H1 (cell line): Measurements from ENCODE around the gene NEBL. TPM values are rescaled to one million over a fixed set of nuclear protein-coding genes. Genes with fewer than 3 reads are reported as not detected.

Experiments used
- CTCF ChIA-PET: fragments of 300-600 bp; sonication (Branson Sonifier 250); formaldehyde crosslinking; loops from one replicate; lab custom pipeline; 2021; ENCODE audit not compliant: partially characterized antibody; lab: Charles Lee
- POLR2A ChIA-PET: fragments of 300-600 bp; sonication (Branson Sonifier 250); formaldehyde crosslinking; loops from one replicate; lab custom pipeline; 2021; ENCODE audit warnings: inconsistent platforms; ENCODE audit not compliant: partially characterized antibody; lab: Charles Lee
- DNase-seq, 2 experiments: peaks; one replicate each; pipeline versions ENCODE4 v3.0.0 to v3.0.0-alpha.2; 2010 to 2022; ENCODE audit warnings: low spot score in 2 of 2, low read depth in 1 of 2, mixed read lengths in 1 of 2
- FAIRE-seq: peaks from 2 replicates; lab custom pipeline; 2011; peaks lifted over from hg19 to GRCh38; lab: Jason Lieb, UNC
- H2AFZ ChIP-seq: 2 replicates; pipeline ENCODE4 v1.8.1; 2012; ENCODE audit warnings: low read length, inconsistent platforms
- H2AK5ac ChIP-seq: 2 replicates; pipeline ENCODE4 v1.6.1; 2013; ENCODE audit warnings: low read depth, low read length
- H2BK120ac ChIP-seq: replicated peaks from 2 replicates; pipeline ENCODE3; 2013; ENCODE audit warnings: low read depth, low read length, inconsistent platforms
- H2BK12ac ChIP-seq: 2 replicates; pipeline ENCODE4 v1.6.1; 2013; ENCODE audit warnings: low read depth, low read length
- H2BK15ac ChIP-seq: 2 replicates; pipeline ENCODE4 v1.6.1; 2013; ENCODE audit warnings: low read length
- H2BK20ac ChIP-seq: 2 replicates; pipeline ENCODE4 v1.6.1; 2013; ENCODE audit warnings: low read length
- H2BK5ac ChIP-seq: 2 replicates; pipeline ENCODE4 v1.6.1; 2013; ENCODE audit warnings: low read depth, low read length
- H3K14ac ChIP-seq: 2 replicates; pipeline ENCODE4 v1.6.1; 2013; ENCODE audit warnings: inconsistent platforms; ENCODE audit not compliant: insufficient read length
- H3K18ac ChIP-seq: 2 replicates; pipeline ENCODE4 v1.6.1; 2013; ENCODE audit warnings: low read length; ENCODE audit errors: extremely low read depth
- H3K23ac ChIP-seq: 2 replicates; pipeline ENCODE4 v1.6.1; 2013; ENCODE audit warnings: inconsistent platforms; ENCODE audit not compliant: insufficient read length
- H3K23me2 ChIP-seq: 2 replicates; pipeline ENCODE4 v1.6.1; 2013; ENCODE audit warnings: low read depth, low read length
- H3K27ac ChIP-seq: 2 replicates; pipeline ENCODE4 v1.6.1; 2011; ENCODE audit warnings: low read depth, low read length, inconsistent platforms
- H3K27me3 ChIP-seq, 4 experiments: replicated peaks in 1 of 4; 1 replicate in 1 of 4; 2 replicates in 3 of 4; pipeline versions ENCODE4 v1.6.1 to v1.8.1; 2011 to 2013; ENCODE audit warnings: low read length in 3 of 4, mild to moderate bottlenecking in 3 of 4, inconsistent platforms in 2 of 4, mixed read lengths in 2 of 4, moderate library complexity in 1 of 4; ENCODE audit not compliant: control insufficient read depth in 3 of 4, insufficient read depth in 3 of 4; ENCODE audit errors: extremely low read depth in 1 of 4
- H3K36me3 ChIP-seq, 4 experiments: 2 replicates each; pipeline versions ENCODE4 v1.6.1 to v1.8.1; 2011 to 2013; ENCODE audit warnings: mild to moderate bottlenecking in 4 of 4, low read length in 3 of 4, moderate library complexity in 2 of 4, control low read depth in 1 of 4, inconsistent platforms in 1 of 4; ENCODE audit not compliant: insufficient read depth in 4 of 4, control insufficient read depth in 2 of 4
- H3K4ac ChIP-seq: replicated peaks from 2 replicates; pipeline ENCODE3; 2013; ENCODE audit warnings: low read length, low read depth, mixed read lengths, inconsistent platforms; ENCODE audit not compliant: insufficient read length
- H3K4me1 ChIP-seq, 4 experiments: replicated peaks in 1 of 4; 1 replicate in 1 of 4; 2 replicates in 3 of 4; pipeline versions ENCODE4 v1.6.1 to v1.8.1; 2011 to 2013; ENCODE audit warnings: low read length in 3 of 4, inconsistent platforms in 2 of 4, mixed read lengths in 1 of 4; ENCODE audit not compliant: insufficient read depth in 4 of 4, control insufficient read depth in 3 of 4
- H3K4me2 ChIP-seq, 2 experiments: 2 replicates each; pipeline versions ENCODE4 v1.6.1 to v1.8.1; 2011 to 2013; ENCODE audit warnings: low read depth in 2 of 2, low read length in 2 of 2, control low read depth in 1 of 2, inconsistent platforms in 1 of 2, mild to moderate bottlenecking in 1 of 2; ENCODE audit not compliant: insufficient read depth in 1 of 2
- H3K4me3 ChIP-seq, 4 experiments: fragments of 200-600, 300-600 bp in 1 of 4; sonication (generic), shearing (Covaris generic), sonication (Bioruptor Twin) in 1 of 4; 2 replicates each; pipeline versions ENCODE4 v1.5.1 to v1.8.1; 2011 to 2016; ENCODE audit warnings: low read length in 4 of 4, low read depth in 3 of 4, control low read depth in 2 of 4, inconsistent platforms in 2 of 4, mild to moderate bottlenecking in 2 of 4, mixed read lengths in 1 of 4, moderate library complexity in 1 of 4; ENCODE audit not compliant: insufficient read depth in 2 of 4; ENCODE audit errors: extremely low read depth in 1 of 4
- H3K56ac ChIP-seq: replicated peaks from 2 replicates; pipeline ENCODE3; 2013; ENCODE audit warnings: low read depth, mild to moderate bottlenecking, mixed read lengths, low read length, inconsistent platforms; ENCODE audit not compliant: insufficient read length
- H3K79me1 ChIP-seq: 2 replicates; pipeline ENCODE4 v1.6.1; 2013; ENCODE audit warnings: low read depth, low read length, control low read depth
- H3K79me2 ChIP-seq, 2 experiments: 2 replicates each; pipeline versions ENCODE4 v1.6.1 to v1.8.1; 2012 to 2013; ENCODE audit warnings: low read length in 2 of 2, mild to moderate bottlenecking in 2 of 2, inconsistent platforms in 1 of 2; ENCODE audit not compliant: insufficient read depth in 2 of 2, control insufficient read depth in 1 of 2
- H3K9ac ChIP-seq, 4 experiments: replicated peaks in 1 of 4; 1 replicate in 1 of 4; 2 replicates in 3 of 4; pipeline versions ENCODE4 v1.6.1 to v1.8.1; 2011 to 2013; ENCODE audit warnings: low read depth in 3 of 4, low read length in 3 of 4, control low read depth in 2 of 4, mild to moderate bottlenecking in 2 of 4, moderate library complexity in 2 of 4, inconsistent platforms in 1 of 4; ENCODE audit errors: extremely low read depth in 1 of 4
- H3K9me3 ChIP-seq, 2 experiments: 2 replicates each; pipeline versions ENCODE4 v1.6.1 to v1.8.1; 2012 to 2013; ENCODE audit warnings: mild to moderate bottlenecking in 2 of 2, moderate library complexity in 2 of 2, control low read depth in 1 of 2, inconsistent platforms in 1 of 2, low read depth in 1 of 2, low read length in 1 of 2, mixed read lengths in 1 of 2; ENCODE audit not compliant: insufficient read depth in 2 of 2
- H4K20me1 ChIP-seq, 2 experiments: replicated peaks in 1 of 2; 2 replicates each; pipeline versions ENCODE3 to v1.8.1; 2011 to 2013; ENCODE audit warnings: inconsistent platforms in 2 of 2, low read length in 2 of 2, mild to moderate bottlenecking in 1 of 2; ENCODE audit not compliant: insufficient read depth in 2 of 2, control insufficient read depth in 1 of 2
- H4K5ac ChIP-seq: 2 replicates; pipeline ENCODE4 v1.6.1; 2013; ENCODE audit warnings: low read length, low read depth, mixed read lengths, inconsistent platforms; ENCODE audit not compliant: insufficient read length
- H4K8ac ChIP-seq: 2 replicates; pipeline ENCODE4 v1.8.0; 2013; ENCODE audit warnings: mild to moderate bottlenecking, moderate library complexity, low read length, inconsistent platforms; ENCODE audit not compliant: insufficient read depth; ENCODE audit errors: extremely low read depth
- H4K91ac ChIP-seq: replicated peaks from 2 replicates; pipeline ENCODE3; 2013; ENCODE audit warnings: low read length, mixed read lengths, inconsistent platforms; ENCODE audit not compliant: insufficient read length
- BRCA1 ChIP-seq: IDR thresholded peaks from 2 replicates; pipeline ENCODE4 v1.6.1; 2012; ENCODE audit warnings: low read depth, low read length, improper control_type of control experiment
- EP300 ChIP-seq, 2 experiments: IDR thresholded peaks; 1 replicate in 1 of 2; 2 replicates in 1 of 2; pipeline ENCODE4 v1.6.1; 2011 to 2012; ENCODE audit warnings: low read depth in 2 of 2, low read length in 2 of 2, mild to moderate bottlenecking in 2 of 2, borderline replicate concordance in 1 of 2, inconsistent platforms in 1 of 2, moderate library complexity in 1 of 2
- FOSL1 ChIP-seq: IDR thresholded peaks from 2 replicates; pipeline ENCODE4 v1.6.1; 2011; ENCODE audit warnings: mild to moderate bottlenecking, low read depth, low read length, moderate library complexity; ENCODE audit not compliant: insufficient read depth
- GABPA ChIP-seq: IDR thresholded peaks from 2 replicates; pipeline ENCODE4 v1.6.1; 2011; ENCODE audit warnings: mild to moderate bottlenecking, low read length, moderate library complexity, borderline replicate concordance; ENCODE audit not compliant: insufficient read depth
- GTF2F1 ChIP-seq: IDR thresholded peaks from 2 replicates; pipeline ENCODE4 v1.6.1; 2012; ENCODE audit warnings: low read depth, low read length, improper control_type of control experiment, borderline replicate concordance
- NANOG ChIP-seq: IDR thresholded peaks from 2 replicates; pipeline ENCODE4 v1.6.1; 2011; ENCODE audit warnings: low read length, low read depth, mild to moderate bottlenecking, inconsistent platforms; ENCODE audit not compliant: insufficient read depth, poor library complexity, severe bottlenecking
- RAD21 ChIP-seq, 2 experiments: IDR thresholded peaks in 1 of 2; conservative IDR thresholded peaks in 1 of 2; 2 replicates each; pipeline ENCODE4 v1.6.1; 2011; ENCODE audit warnings: low read depth in 2 of 2, low read length in 2 of 2, improper control_type of control experiment in 1 of 2, inconsistent platforms in 1 of 2, mild to moderate bottlenecking in 1 of 2, moderate library complexity in 1 of 2
- TBP ChIP-seq: IDR thresholded peaks from 2 replicates; pipeline ENCODE4 v1.6.1; 2011; ENCODE audit warnings: low read depth, low read length, improper control_type of control experiment
- YY1 ChIP-seq: IDR thresholded peaks from 2 replicates; pipeline ENCODE4 v1.6.1; 2011; ENCODE audit warnings: low read depth, mild to moderate bottlenecking, low read length
- WGBS, 2 experiments: shearing (Covaris generic) in 1 of 2; methylation state at CpG; one replicate each; pipeline versions ENCODE4 v1.1.6 to v1.1.7; 2013 to 2015; ENCODE audit warnings: low lambda C conversion rate in 2 of 2, mixed read lengths in 2 of 2, inconsistent platforms in 1 of 2, low coverage in 1 of 2, missing lambda C conversion rate in 1 of 2; ENCODE audit not compliant: insufficient replicate concordance in 2 of 2, insufficient coverage in 1 of 2, insufficient read length in 1 of 2; ENCODE audit errors: extremely low coverage in 1 of 2, missing lambda C conversion rate in 1 of 2; 5-methylcytosine and 5-hydroxymethylcytosine counted together
- polyA plus RNA-seq, 7 experiments: library from polyadenylated mRNA; depleted of rRNA in 3 of 7; stranded (reverse) in 5 of 7; unstranded in 2 of 7; fragments of >200 nt in 5 of 7; fragments of 200-250 nt in 2 of 7; gene quantifications; 1 replicate in 5 of 7; 2 replicates in 1 of 7; 4 replicates in 1 of 7; pipeline versions ENCODE4 v1.2.1 to v1.2.3, GENCODE V29; 2011 to 2013; ENCODE audit warnings: missing spikeins in 2 of 7, mixed read lengths in 2 of 7
- total RNA-seq: library from RNA; stranded (reverse); fragmentation: NEBNext Ultra II Directional; extraction: Animal tissue kit (Norgen Biotek cat#: 25700); gene quantifications from 2 replicates; pipeline ENCODE4 v1.2.1, GENCODE V29; 2021

NEBL gene
- total and polyA plus RNA-seq, 2 of the 8 experiments (the other 6 are each of a cell fraction or from before 2014, with no cell fraction given) = 7.5 to 10.5 TPM

- Histone ChIP-seq H4K20me1 (no peaks in the 10 kb centered on the region), H3K18ac (no peak overlapping the region), H3K4me2 (no peak overlapping the region), H3K79me2 (no peaks in the 10 kb centered on the region), H4K8ac (no peak overlapping the region), H3K27me3 (no peaks in the 10 kb centered on the region), H4K91ac (no peak overlapping the region), H4K5ac (no peak overlapping the region), H3K79me1 (no peaks in the 10 kb centered on the region), H2AK5ac (no peak overlapping the region), H2BK20ac (no peak overlapping the region), H3K4ac (no peak overlapping the region), H2BK15ac (no peak overlapping the region), H3K9ac (no peak overlapping the region), H3K27ac (no peak overlapping the region), H3K23ac (no peak overlapping the region), H3K4me1 (peaks cover 0 to 13% (median 6%) of the 10 kb centered on the region in 4 experiments; a peak in 6 of 7 replicates), H3K56ac (no peak overlapping the region), H2BK120ac (no peak overlapping the region), H3K14ac (no peak overlapping the region), H3K9me3 (no peaks in the 10 kb centered on the region), H2BK5ac (no peak overlapping the region), H2BK12ac (no peak overlapping the region), H2AFZ (no peak overlapping the region), H3K23me2 (no peaks in the 10 kb centered on the region), H3K4me3 (no peak overlapping the region), H3K36me3 (no peaks in the 10 kb centered on the region)
- ChIA-PET CTCF (interaction anchor here (0.8 to 1.5 kb wide), 2 partner anchors 78 to 130 kb away, joined by 4 read pairs; no protein-coding TSS in a partner anchor), POLR2A (no interaction called here)
- DNase-seq (no peak), FAIRE-seq (no peak)
- TF ChIP-seq GTF2F1 (no peak), RAD21 (IDR thresholded peaks at IDR 0.05 in 1 of 2, conservative IDR thresholded peaks at IDR 0.05 in 1 of 2; ENCODE audit: low read depth in 2 of 2, low read length in 2 of 2) (no peak), GABPA (no peak), NANOG (no peak), TBP (no peak), YY1 (no peak), FOSL1 (no peak), EP300 (IDR thresholded peaks at IDR 0.05; ENCODE audit: borderline replicate concordance in 1 of 2, low read depth in 2 of 2, low read length in 2 of 2) (no peak), BRCA1 (no peak)
- 90% methylated on average over 4 of the region's 4 CpGs; no CpG with 5 or more reads in 1 of the 2 experiments for WGBS, 2 experiments
These were observed 5.0 kb downstream of the NEBL start for GRCh38 chr10:20892011-20892585.
